Panc1 (cell line): ENCODE data around the gene DSG1.

ENCODE experiments used
- POLR2AphosphoS5 ChIP-seq: IDR thresholded peaks from 2 replicates; pipeline ENCODE4 v1.6.1; 2012; ENCODE audit warnings: mild to moderate bottlenecking, low read depth, low read length, moderate library complexity
- SIN3A ChIP-seq: IDR thresholded peaks from 2 replicates; pipeline ENCODE4 v1.6.1; 2012; ENCODE audit warnings: low read depth, mild to moderate bottlenecking, low read length, moderate library complexity, borderline replicate concordance; ENCODE audit not compliant: insufficient read depth
- TCF7L2 ChIP-seq: IDR thresholded peaks from 2 replicates; pipeline ENCODE4 v1.6.1; 2011; ENCODE audit warnings: mild to moderate bottlenecking, low read depth, low read length, inconsistent platforms
- TF ChIP-seq, protein P1 (sequence below): fragments of 450-650 bp; IDR thresholded peaks from 2 replicates; pipeline ENCODE4 v1.5.1; 2017; ENCODE audit warnings: mild to moderate bottlenecking
- TF ChIP-seq, protein P2 (sequence below), 2 experiments: IDR thresholded peaks; 2 replicates each; pipeline ENCODE4 v1.6.1; 2011 to 2012; ENCODE audit warnings: low read depth in 2 of 2, control low read depth in 1 of 2, low read length in 1 of 2, mild to moderate bottlenecking in 1 of 2, moderate library complexity in 1 of 2; ENCODE audit not compliant: insufficient read depth in 1 of 2

DNA sequence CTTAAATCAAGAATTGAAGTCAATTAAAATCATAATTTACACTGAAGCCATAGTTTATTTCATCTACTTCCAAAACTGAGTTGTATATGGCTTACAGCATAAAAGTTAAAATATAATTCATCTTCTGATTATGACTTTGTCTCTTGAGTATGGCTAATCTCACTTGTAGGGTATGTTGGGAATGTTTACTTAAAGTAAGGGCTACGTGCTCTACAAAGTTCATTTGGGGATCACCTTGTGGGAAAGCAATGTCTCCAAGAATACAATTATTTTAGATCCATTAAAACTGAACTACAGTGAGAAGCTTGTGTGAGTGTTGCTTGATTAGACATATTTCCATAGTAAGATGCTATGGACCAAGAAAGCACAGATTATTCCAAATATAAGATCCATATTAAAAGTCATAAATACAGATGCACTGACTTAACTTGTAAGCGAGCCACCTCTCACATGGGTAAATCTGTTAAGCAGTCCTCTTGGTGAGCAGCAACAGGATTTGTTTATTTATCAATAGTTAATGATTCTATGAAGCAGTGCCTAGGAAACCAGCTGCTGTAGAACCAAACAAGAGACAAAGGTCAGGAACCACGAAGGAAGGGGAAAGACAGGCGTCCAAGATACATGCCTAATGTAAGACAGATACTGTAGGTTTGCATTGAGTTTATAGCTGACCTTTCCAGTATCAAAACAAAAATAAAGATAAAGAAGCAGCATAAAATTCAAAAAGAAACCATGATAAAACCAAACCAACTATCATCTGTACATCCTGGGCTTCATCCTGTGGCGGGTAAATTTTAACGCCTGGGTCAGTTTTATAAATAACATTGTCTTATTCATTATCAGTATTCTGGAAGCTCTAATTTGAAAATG is 83.4 kb downstream of the DSG1 start:
- TF ChIP-seq, protein P1, sequence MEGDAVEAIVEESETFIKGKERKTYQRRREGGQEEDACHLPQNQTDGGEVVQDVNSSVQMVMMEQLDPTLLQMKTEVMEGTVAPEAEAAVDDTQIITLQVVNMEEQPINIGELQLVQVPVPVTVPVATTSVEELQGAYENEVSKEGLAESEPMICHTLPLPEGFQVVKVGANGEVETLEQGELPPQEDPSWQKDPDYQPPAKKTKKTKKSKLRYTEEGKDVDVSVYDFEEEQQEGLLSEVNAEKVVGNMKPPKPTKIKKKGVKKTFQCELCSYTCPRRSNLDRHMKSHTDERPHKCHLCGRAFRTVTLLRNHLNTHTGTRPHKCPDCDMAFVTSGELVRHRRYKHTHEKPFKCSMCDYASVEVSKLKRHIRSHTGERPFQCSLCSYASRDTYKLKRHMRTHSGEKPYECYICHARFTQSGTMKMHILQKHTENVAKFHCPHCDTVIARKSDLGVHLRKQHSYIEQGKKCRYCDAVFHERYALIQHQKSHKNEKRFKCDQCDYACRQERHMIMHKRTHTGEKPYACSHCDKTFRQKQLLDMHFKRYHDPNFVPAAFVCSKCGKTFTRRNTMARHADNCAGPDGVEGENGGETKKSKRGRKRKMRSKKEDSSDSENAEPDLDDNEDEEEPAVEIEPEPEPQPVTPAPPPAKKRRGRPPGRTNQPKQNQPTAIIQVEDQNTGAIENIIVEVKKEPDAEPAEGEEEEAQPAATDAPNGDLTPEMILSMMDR = no peak
- TF ChIP-seq, protein P2, sequence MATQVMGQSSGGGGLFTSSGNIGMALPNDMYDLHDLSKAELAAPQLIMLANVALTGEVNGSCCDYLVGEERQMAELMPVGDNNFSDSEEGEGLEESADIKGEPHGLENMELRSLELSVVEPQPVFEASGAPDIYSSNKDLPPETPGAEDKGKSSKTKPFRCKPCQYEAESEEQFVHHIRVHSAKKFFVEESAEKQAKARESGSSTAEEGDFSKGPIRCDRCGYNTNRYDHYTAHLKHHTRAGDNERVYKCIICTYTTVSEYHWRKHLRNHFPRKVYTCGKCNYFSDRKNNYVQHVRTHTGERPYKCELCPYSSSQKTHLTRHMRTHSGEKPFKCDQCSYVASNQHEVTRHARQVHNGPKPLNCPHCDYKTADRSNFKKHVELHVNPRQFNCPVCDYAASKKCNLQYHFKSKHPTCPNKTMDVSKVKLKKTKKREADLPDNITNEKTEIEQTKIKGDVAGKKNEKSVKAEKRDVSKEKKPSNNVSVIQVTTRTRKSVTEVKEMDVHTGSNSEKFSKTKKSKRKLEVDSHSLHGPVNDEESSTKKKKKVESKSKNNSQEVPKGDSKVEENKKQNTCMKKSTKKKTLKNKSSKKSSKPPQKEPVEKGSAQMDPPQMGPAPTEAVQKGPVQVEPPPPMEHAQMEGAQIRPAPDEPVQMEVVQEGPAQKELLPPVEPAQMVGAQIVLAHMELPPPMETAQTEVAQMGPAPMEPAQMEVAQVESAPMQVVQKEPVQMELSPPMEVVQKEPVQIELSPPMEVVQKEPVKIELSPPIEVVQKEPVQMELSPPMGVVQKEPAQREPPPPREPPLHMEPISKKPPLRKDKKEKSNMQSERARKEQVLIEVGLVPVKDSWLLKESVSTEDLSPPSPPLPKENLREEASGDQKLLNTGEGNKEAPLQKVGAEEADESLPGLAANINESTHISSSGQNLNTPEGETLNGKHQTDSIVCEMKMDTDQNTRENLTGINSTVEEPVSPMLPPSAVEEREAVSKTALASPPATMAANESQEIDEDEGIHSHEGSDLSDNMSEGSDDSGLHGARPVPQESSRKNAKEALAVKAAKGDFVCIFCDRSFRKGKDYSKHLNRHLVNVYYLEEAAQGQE (IDR thresholded peaks at IDR 0.05; ENCODE audit: insufficient read depth in 1 of 2, low read depth in 2 of 2, low read length in 1 of 2) = no peak
- TF ChIP-seq POLR2AphosphoS5 (no peak), TCF7L2 (no peak), SIN3A (no peak)
